HG02970 (cell line): Measurements from ENCODE around the gene ROPN1L.

Experiments
- ATAC-seq: cut with Tn5 transposase; IDR thresholded peaks from one replicate; pipeline ENCODE4 v1.9.1; 2021; ENCODE audit warnings: mild to moderate bottlenecking, moderate library complexity, moderate number of reproducible peaks; ENCODE audit not compliant: unreplicated experiment, low FRiP score

ROPN1L gene

DNA sequence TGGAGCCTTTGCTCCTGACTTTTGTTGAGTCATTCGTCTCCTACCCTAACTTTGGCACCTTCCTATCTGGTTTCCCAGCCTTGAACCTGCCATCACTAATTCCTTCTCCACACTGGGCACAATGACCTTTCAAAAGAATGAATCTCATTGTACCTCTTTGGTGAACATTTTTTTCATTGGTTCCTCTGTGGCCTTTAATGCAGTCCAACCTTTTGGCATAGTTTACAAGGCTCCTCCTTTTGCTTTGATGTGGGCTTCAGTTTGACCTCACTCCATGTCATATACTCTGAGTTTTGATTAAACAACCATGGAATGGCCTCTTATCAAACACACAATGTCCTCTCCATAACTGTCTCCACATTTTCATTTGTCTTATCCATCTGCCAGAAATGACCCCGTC, 14.5 kb upstream of the ROPN1L start:
- no peak for ATAC-seq

DNA sequence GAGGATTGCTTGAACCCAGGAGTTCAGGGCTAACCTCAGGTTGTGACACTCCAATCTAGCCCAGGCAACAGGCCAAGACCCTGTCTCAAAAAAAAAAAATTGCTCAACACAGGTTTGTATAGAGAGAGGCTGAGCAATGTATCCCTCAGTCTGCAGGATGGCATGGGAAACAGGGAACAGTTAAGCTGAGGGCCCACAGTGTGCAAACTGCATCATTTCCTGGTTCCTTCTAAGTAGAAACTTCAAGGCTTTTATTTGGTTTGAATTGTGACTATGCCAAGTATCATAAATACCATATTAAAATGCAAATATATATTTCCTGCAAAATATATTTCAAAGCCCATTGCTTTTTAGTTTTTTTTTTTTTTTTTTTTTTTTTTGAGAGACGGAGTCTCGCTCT, 13.7 kb upstream of the ROPN1L start:
- ATAC-seq, result no peak

GRCh38 chr5:10431415-10431814, 10.3 kb upstream of the ROPN1L start:
- ATAC-seq, result no peak

DNA sequence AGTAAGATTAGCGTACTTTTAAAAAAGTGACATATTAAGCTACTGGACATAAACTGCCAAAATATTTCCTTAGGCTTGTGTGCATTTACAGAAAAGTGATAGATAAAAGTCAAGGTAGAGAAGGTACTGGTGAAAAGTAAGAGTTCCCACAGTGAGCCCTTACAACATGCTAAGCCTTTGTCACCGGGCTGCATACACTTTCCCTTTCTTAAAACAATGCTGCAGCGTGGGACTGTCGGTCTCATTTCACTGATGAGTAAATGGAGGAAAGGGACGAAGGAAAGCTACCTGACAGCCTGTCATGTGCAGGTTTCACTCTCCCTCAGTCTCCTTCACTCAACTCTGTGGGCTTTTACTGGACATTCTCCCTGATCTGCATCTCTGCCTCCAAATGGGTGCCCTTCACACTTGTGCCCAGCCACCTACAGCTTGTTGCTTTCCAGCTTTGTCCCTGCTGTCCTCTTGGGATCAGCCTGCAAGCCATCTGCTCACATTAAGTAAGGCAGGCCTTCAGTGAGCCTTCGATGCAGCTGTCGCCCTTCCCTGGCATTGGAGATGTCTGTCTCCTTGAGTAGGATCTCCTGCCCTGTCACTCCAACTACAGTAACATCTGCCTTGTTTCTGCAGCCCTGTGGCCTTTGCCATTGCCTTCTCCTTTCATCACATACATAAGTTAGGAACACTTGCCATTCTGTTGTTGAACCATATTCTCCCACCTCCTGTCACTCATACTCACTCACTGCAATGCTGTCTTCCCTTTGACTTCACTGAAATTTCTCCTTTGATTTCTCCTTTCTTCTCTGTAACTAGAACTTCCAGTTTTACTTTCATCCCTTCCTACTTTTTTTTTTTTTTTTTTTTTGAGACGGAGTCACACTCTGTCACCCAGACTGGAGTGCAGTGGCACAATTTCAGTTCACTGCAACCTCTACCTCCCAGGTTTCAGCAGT, 9.3 kb upstream of the ROPN1L start:
- ATAC-seq, result no peak

GRCh38 chr5:10434392-10434791, 7.3 kb upstream of the ROPN1L start:
- no peak for ATAC-seq

- ATAC-seq, result no peak
Observed at GRCh38 chr5:10438301-10438700, 3.4 kb upstream of the ROPN1L start.

DNA sequence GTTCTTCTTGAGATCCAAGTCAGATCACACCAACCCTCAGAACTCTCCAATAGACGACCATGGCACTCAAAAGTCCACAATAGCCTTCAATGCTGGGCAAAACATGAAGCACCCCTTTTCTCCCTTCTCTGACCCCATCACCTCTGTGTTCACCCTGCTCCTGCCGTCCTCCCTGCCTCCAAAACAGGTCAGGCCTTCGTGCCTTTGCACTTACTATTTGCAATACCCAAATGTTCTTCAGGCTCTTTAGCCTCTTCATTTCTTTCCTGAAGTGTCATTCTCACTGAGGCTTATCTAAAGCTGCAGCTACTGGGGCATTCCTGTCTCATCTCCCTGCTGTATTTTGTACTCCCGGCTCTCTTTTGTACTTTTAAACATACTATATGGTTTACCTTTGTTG, 2.0 kb upstream of the ROPN1L start:
- ATAC-seq, result no peak

- no peak for ATAC-seq
Observed at GRCh38 chr5:10440367-10440990, 1.2 kb upstream of the ROPN1L start.

- ATAC-seq, result peak; percentile 33
Observed at GRCh38 chr5:10441992-10442435, 335 bp downstream of the ROPN1L start.

DNA sequence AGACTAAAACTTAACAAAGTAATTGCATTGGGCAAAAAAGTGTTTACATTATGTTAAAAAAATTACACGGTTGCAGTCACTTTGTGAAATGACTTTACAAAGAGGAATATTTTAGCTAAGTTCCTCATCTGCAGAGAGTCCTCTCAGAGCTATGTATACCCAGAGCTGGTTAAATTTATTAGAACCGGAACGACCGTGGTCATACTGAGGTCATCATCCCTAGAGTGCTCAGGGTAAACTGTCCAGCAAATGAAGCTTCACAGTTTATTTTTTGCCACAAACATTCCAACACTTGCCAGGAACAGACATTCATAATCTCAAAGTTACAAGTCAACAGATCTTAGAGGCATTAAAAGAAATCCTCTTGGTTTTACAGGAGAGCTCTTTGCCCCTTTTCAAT, 897 bp downstream of the ROPN1L start:
- no peak for ATAC-seq

DNA sequence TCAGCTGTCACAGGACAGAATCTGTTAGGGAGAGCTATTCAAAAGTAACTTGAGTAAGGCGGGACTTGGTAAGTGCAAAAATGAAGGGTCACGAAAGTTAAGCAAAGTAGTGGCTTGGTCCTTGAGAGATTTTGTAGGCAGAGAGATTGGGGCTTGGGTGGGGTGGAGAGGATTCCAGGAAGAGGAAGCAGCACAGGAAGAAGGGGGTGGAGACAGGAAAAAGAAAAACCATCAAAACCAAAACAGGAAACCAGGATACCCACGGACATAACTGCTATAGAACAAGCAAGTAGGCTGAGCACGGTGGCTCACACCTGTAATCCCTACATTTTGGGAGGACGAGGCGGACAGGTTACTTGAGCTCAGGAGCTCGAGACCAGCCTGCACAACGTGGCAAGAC, 3.7 kb downstream of the ROPN1L start:
- no peak for ATAC-seq

- no peak for ATAC-seq
Observed at GRCh38 chr5:10446490-10446889, 4.8 kb downstream of the ROPN1L start.

GRCh38 chr5:10447041-10447440, 5.4 kb downstream of the ROPN1L start:
- no peak for ATAC-seq

GRCh38 chr5:10448754-10449360, 7.2 kb downstream of the ROPN1L start:
- no peak for ATAC-seq

DNA sequence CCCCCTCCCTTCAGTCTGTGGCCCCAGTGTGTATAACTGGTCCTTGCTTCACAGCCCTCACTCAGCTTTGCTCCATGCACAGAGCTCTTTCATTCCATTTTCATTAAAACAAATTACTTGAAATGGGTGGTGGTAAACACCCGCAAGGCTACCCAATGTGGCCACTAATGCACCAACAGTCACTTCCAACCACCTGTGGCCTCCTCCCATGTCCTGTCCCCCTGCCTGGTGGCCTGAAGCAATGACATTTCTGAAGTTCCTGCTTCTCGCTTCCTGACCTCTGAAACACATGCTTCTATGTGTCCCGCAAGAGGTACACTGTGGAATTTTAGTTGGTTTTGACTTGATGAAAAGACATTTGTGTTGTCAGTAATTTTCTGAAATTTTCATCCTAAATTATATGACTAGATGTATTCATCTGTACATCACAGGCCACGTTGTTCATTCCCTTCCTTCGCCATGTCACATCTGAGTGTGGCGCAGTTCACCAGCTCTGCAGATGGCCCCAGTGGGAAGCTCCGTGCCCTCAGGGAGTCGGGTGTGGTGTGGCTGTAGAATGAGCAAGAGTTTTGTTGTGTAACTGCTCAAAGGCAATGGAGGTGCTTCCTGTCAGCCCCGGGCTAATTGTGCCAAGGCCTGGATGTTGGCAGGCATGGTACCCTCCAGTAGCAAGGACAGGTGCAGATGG, 9.6 kb downstream of the ROPN1L start:
- ATAC-seq, result no peak

DNA sequence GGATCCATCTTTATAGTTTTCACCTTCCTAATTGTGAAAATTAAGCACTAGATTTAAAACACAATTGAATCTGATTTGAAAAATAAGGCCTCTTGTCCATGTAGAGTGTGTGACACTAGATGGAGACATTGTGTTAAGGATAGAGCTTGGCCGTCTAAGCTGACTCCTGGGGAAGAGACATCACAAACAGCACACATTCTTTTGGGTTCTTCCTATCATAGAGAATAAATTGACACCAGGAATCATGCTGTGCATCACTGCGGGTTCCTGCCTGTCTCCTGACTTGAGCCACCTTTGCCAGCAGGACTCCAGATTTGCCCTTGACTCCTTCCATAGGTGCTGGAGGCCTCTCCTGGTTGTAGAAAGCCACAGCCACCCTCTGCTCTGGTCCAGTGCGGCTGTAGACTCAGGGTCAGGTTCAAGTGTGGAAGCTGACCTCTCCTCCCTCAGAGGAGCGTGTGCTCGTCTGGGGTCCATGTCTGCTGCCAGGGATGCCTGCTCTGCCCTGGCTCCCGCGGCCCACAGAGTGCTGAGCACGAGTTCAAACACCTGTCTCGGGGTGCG, 11.2 kb downstream of the ROPN1L start:
- ATAC-seq, result no peak

GRCh38 chr5:10453545-10453944, 11.9 kb downstream of the ROPN1L start:
- no peak for ATAC-seq

- ATAC-seq, result no peak
Observed at GRCh38 chr5:10454591-10455276, 13.1 kb downstream of the ROPN1L start.

DNA sequence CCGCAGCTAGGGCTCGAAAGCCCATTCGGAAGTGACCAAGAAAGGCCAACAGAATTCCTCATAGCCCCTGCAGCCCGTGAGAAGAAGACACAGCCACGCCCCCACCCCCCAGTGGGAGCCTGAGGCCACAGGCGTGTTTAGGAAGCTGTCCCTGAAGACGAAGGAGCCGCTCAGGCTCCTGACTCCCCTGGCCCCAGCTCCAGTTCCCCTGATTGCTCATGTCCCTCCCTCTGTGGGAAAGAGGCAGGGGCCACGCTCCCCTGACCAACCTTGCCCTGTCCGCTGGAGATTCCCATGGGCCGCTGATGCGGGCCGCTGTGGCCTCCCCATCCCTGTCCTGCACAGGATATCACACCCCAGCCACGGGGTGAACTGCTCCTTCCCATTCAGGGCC, 13.6 kb downstream of the ROPN1L start:
- ATAC-seq, result no peak
